ENCODE data around the gene COPS4.
"Not testable (repeated sequence)": the region's sequence is repeated elsewhere in the genome, so short reads cannot be mapped to it uniquely, and the experiment has no call there.

COPS4 gene

DNA sequence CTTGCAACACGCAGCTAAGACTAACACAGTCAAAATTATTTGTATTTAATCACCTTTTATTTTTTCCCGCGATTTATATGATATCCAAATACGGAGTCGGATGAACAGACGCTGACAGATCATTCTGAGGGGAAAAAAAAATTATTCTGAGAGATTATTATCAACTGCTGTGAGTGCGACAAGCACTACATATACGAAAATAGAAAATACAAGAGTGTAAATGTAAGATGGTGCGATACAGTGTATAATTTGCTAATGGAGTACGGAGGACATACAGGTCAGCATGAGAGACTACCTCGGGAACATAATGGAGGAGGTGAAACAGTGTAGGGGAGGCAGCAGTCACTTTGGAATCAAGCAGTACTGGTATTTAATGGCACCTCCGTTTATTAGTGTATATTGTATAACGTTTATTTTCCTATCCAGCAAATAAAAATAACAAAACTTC lies 21.5 kb upstream of the COPS4 start:
- DNase-seq (ENCODE audit: low read depth), result no peak
- TF ChIP-seq, protein P1, sequence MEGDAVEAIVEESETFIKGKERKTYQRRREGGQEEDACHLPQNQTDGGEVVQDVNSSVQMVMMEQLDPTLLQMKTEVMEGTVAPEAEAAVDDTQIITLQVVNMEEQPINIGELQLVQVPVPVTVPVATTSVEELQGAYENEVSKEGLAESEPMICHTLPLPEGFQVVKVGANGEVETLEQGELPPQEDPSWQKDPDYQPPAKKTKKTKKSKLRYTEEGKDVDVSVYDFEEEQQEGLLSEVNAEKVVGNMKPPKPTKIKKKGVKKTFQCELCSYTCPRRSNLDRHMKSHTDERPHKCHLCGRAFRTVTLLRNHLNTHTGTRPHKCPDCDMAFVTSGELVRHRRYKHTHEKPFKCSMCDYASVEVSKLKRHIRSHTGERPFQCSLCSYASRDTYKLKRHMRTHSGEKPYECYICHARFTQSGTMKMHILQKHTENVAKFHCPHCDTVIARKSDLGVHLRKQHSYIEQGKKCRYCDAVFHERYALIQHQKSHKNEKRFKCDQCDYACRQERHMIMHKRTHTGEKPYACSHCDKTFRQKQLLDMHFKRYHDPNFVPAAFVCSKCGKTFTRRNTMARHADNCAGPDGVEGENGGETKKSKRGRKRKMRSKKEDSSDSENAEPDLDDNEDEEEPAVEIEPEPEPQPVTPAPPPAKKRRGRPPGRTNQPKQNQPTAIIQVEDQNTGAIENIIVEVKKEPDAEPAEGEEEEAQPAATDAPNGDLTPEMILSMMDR (conservative IDR thresholded peaks at IDR 0.05; ENCODE audit: low read depth, low read length), result no peak

DNA sequence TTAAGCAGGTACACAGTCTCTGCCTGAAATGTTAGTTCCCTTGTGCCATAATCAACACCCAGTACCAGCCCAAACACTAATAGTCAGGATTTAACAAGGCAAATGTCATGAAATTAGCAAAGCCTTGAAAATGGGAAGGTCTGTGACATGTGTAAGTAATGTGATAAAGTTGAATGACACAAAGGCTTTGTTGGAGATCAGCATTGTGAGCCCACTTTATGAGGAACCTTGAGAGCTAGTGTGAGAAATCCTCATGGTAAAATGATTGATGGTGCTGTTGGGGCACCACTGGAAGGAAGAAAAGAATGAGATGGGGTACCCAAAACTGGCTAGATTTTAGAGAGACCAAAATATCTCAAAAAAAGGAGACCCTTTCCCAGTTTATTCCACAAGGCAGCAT lies 21.1 kb upstream of the COPS4 start:
- H3K4me3 ChIP-seq (ENCODE audit: low read depth, low read length), result no peak overlapping the region

More for the DNA sequence above, 21.5 kb upstream of the COPS4 start:
- H3K4me3 ChIP-seq (ENCODE audit: low read depth, low read length), result peak overlapping the region; percentile 70

DNA sequence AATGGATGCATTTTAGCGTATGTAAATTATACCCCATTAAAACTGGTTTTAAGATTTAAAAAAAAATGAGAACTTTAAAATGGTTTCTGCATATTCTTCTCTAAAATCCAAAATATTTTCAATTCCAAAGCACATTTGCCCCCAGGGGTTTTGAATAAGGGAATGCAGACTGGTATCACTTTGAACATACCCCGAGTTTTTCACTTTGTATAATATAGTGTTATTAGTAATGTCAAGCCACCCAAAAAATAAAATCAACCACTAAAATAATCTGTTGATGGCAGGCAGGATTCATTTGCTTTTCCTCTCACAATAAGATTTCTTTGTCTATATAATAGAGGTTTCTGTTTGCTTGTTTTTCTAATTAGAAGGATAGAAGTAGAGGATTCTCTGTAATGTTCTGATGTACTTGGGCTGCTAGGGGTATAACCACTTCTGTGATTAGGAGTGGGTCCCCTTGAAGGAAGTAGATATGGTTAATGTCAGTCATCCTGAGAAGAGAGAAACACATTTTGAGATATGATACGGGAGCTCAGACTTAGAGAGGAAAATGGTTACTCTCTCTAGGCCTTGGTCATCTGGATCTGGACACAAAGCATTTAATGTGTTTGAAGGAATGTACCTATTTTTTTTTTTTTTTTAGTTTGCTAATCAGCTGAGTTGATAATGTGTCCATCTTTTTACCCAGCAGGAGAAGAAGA lies 15.0 kb upstream of the COPS4 start:
- no peak for DNase-seq (ENCODE audit: low read depth)
- TF ChIP-seq, protein P1 (conservative IDR thresholded peaks at IDR 0.05; ENCODE audit: low read depth, low read length), result no peak
- H3K4me3 ChIP-seq (ENCODE audit: low read depth, low read length), result no peak overlapping the region

More for the DNA sequence above, 21.1 kb upstream of the COPS4 start:
- TF ChIP-seq, protein P1 (conservative IDR thresholded peaks at IDR 0.05; ENCODE audit: low read depth, low read length), result no peak
- DNase-seq (ENCODE audit: low read depth), result no peak

DNA sequence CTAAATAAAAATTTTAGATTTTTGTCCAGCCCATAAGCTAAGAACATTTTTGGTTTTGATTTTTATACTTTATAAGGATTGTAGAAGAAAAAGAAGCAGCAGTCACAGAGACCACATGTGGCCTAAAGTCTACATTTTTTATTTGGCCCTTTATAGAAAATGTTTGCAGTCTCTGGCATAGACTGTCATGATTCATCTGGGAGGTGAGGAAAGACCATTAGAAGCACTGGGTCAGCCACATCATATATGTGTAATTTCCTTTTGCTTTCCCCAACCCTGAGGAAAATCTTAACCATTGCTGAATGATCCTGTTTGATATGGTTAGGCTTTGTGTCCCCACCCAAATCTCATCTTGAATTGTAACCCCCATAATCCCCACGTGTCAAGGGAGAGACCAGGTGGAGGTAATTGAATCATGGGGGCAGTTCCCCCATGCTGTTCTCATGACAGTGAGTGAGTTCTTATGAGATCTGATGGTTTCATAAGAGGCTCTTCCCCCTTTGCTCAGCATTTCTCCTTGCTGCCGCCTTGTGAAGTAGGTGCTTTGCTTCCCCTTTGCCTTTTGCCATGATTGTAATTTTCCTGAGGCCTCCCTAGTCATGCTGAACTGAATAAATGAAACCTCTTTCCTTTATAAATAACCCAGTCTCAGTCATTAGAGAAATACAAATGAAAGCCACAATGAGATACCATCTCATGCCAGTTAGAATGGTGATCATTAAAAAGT lies 12.1 kb upstream of the COPS4 start:
- TF ChIP-seq, protein P1 (conservative IDR thresholded peaks at IDR 0.05; ENCODE audit: low read depth, low read length), result no peak
- H3K4me3 ChIP-seq (ENCODE audit: low read depth, low read length), result no peak overlapping the region
- peak; percentile 58 for DNase-seq (ENCODE audit: low read depth)

DNA sequence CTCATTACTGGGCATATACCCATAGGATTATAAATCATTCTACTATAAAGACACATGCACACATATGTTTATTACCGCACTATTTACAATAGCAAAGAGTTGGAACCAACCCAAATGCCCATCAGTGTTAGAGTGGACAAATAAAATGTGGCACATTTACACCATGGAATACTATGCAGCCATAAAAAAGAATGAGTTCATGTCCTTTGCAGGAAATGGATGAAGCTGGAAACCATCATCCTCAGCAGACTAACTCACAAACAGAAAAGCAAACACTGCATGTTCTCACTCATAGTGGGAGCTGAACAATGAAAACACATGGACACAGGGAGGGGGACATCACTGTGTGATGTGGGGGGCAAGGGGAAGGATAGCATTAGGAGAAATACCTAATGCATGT lies 11.4 kb upstream of the COPS4 start:
- not testable (repeated sequence) for DNase-seq (ENCODE audit: low read depth); H3K4me3 ChIP-seq (ENCODE audit: low read depth, low read length)

DNA sequence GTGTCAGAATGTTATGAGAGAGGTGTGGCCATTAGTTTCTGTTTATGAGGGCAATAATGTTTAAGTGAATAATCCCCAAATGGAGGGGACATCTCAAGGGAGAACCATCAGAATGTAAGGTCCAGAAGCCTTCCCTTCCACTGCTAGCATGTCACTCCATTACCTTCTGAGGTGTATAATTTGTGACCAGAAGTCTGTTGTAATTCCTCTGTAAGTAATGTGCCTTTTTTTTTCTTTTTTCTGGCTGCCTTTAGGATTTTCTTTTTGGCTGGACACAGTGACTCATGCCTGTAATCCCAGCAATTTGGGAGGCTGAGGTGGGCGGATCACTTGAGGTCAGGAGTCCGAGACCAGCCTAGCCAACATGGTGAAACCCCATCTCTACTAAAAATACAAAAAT lies 10.8 kb upstream of the COPS4 start:
- TF ChIP-seq, protein P1 (conservative IDR thresholded peaks at IDR 0.05; ENCODE audit: low read depth, low read length), result no peak
- H3K4me3 ChIP-seq (ENCODE audit: low read depth, low read length), result no peak overlapping the region
- DNase-seq (ENCODE audit: low read depth), result no peak

DNA sequence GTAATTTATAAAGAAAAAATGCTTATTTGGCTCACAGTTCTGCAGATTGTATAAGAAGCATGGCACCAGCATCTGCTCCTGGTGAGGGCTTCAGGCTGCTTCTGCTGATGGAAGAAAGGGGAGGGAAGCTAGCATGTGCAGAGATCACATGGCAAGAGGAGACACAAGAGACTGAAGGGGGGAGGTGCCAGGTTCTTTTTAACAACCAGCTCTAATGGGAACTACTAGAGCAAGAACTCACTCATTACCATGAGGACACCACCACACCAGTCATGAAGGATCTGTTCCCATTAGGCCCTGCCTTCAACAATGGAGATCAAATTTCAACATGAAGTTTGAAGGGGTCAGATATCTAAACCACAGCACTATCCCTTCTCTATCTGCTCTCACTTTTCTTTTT lies 9.4 kb upstream of the COPS4 start:
- no peak overlapping the region for H3K4me3 ChIP-seq (ENCODE audit: low read depth, low read length)
- no peak for DNase-seq (ENCODE audit: low read depth)
- TF ChIP-seq, protein P1 (conservative IDR thresholded peaks at IDR 0.05; ENCODE audit: low read depth, low read length), result no peak

Data from choroid plexus epithelial cell (primary cell).